GM21723 (cell line): ENCODE measurements around the gene RFX8.
"Not testable (repeated sequence)": the region's sequence is repeated elsewhere in the genome, so short reads cannot be mapped to it uniquely, and the experiment has no call there.

Source experiments
- ATAC-seq: cut with Tn5 transposase; IDR thresholded peaks from one replicate; pipeline ENCODE4 v1.9.1; 2021; ENCODE audit warnings: mild to moderate bottlenecking, moderate library complexity; ENCODE audit not compliant: unreplicated experiment

The RFX8 gene

GRCh38 chr2:101442667-101443061, 32.2 kb downstream of the RFX8 start:
- no peak for ATAC-seq

GRCh38 chr2:101442042-101442666, 32.8 kb downstream of the RFX8 start:
- ATAC-seq, result no peak

- ATAC-seq, result no peak
Measured at GRCh38 chr2:101440127-101440738, 34.7 kb downstream of the RFX8 start.

- ATAC-seq, result no peak
Measured at GRCh38 chr2:101439716-101440115, 35.2 kb downstream of the RFX8 start.

- not testable (repeated sequence) for ATAC-seq
Measured at GRCh38 chr2:101438555-101438954, 36.4 kb downstream of the RFX8 start.

- ATAC-seq, result no peak
Measured at GRCh38 chr2:101435001-101435862, 39.7 kb downstream of the RFX8 start.

GRCh38 chr2:101433465-101433864, 41.4 kb downstream of the RFX8 start:
- ATAC-seq, result no peak

GRCh38 chr2:101432411-101433181, 42.3 kb downstream of the RFX8 start:
- ATAC-seq, result no peak

GRCh38 chr2:101431486-101431885, 43.4 kb downstream of the RFX8 start:
- ATAC-seq, result no peak

GRCh38 chr2:101430156-101430555, 44.8 kb downstream of the RFX8 start:
- ATAC-seq, result no peak

GRCh38 chr2:101429453-101429852, 45.5 kb downstream of the RFX8 start:
- ATAC-seq, result no peak

GRCh38 chr2:101428422-101429176, 46.3 kb downstream of the RFX8 start:
- no peak for ATAC-seq

GRCh38 chr2:101427743-101428142, 47.2 kb downstream of the RFX8 start:
- ATAC-seq, result no peak

GRCh38 chr2:101427240-101427639, 47.7 kb downstream of the RFX8 start:
- ATAC-seq, result no peak

GRCh38 chr2:101426822-101427221, 48.1 kb downstream of the RFX8 start:
- ATAC-seq, result no peak

- no peak for ATAC-seq
Measured at GRCh38 chr2:101420623-101421022, 54.3 kb downstream of the RFX8 start.

GRCh38 chr2:101419096-101419663, 55.7 kb downstream of the RFX8 start:
- ATAC-seq, result no peak

GRCh38 chr2:101418460-101419095, 56.3 kb downstream of the RFX8 start:
- no peak for ATAC-seq

- ATAC-seq, result no peak
Measured at GRCh38 chr2:101416609-101417008, 58.3 kb downstream of the RFX8 start.

GRCh38 chr2:101415884-101416283, 59.0 kb downstream of the RFX8 start:
- no peak for ATAC-seq
